ENCODE data around the gene CBX6.

The CBX6 gene

DNA sequence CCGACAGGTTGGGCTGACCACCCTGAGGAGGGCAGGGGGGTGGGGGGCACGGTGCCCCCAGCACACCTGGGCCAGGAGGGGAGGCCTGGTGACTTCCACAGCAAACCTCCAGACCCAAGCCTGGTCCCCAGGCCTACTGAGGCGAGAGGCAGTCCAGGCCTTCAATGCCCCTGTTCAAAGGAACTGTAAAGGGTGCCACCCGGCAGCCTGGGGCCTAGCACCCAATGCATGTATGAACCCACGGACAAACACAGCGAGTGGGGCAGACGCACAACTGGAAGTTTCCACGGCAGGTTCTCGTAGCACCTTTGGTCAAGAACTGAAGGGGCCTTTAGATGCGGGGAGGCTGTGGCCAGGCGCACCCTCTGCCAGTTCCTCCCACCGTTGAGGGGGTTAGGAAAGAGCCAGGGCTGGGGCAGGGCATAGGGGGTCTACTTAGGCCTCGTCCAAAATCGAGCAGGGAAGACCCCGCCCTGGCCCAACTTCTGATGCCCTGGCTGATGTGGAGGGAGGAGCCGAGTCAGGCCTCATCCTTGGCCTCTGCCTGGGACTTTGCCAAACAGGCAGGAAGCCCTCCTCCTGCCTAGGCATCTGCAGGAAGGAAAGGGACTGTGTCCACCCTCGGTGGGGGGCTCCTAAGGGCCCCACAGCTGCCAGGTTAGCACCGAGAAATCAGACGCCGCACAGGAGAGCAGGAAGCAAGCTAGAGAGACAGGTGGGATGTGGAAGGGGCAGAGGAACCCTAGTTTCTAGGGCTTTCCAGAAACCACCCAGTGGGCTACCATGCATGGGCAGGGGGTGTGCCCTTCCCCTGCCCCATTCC is 6.6 kb downstream of the CBX6 start:
- H3K4me2 ChIP-seq (ENCODE audit: low read length): no peak overlapping the region
- no peak overlapping the region for H3K14ac ChIP-seq (ENCODE audit: low read length)
- H3K4me1 ChIP-seq (ENCODE audit: control insufficient read depth in 1 of 2, insufficient read depth in 2 of 2, low read length in 2 of 2): no peaks in the 10 kb centered on the region
- H3K9ac ChIP-seq (ENCODE audit: low read length): no peak overlapping the region
- WGBS (ENCODE audit: extremely low coverage, insufficient coverage, insufficient read length): no CpG with 5 or more reads among the region's 20 CpGs
- no peak overlapping the region for H4K12ac ChIP-seq (ENCODE audit: low read depth, low read length)
- H4K8ac ChIP-seq (ENCODE audit: low read depth, low read length): no peak overlapping the region
- no peak overlapping the region for H3K4ac ChIP-seq (ENCODE audit: low read depth, low read length)
- H3K27me3 ChIP-seq (ENCODE audit: insufficient read depth, low read length): no peaks in the 10 kb centered on the region
- H3K9me3 ChIP-seq (ENCODE audit: insufficient read depth, low read depth, low read length): peaks cover 2% of the 10 kb centered on the region
- H3K36me3 ChIP-seq (ENCODE audit: control insufficient read depth in 1 of 2, insufficient read depth in 2 of 2, low read length in 2 of 2): peaks cover 4 to 11% of the 10 kb centered on the region in 2 experiments
- H3K79me2 ChIP-seq (ENCODE audit: control insufficient read depth, insufficient read depth, low read length, poor library complexity): no peaks in the 10 kb centered on the region
- H2AK5ac ChIP-seq (ENCODE audit: low read length): no peak overlapping the region
- H3K27ac ChIP-seq (ENCODE audit: low read depth, low read length): no peak overlapping the region
- no peak overlapping the region for H2AFZ ChIP-seq (ENCODE audit: insufficient read depth, low read length, poor library complexity)
- DNase-seq: no peak
- H3K23ac ChIP-seq (ENCODE audit: low read length): no peak overlapping the region
- no peak overlapping the region for H4K91ac ChIP-seq (ENCODE audit: low read depth, low read length)
- no peak overlapping the region for H2BK120ac ChIP-seq (ENCODE audit: insufficient read depth, low read length, poor library complexity)
- H2BK12ac ChIP-seq (ENCODE audit: low read length): no peak overlapping the region
- no peaks in the 10 kb centered on the region for H3K79me1 ChIP-seq (ENCODE audit: low read length)
- no peak overlapping the region for H3K18ac ChIP-seq (ENCODE audit: low read length)
- no peak overlapping the region for H2BK5ac ChIP-seq (ENCODE audit: low read depth, low read length, poor library complexity)
- H3K4me3 ChIP-seq (ENCODE audit: low read depth, low read length): no peak overlapping the region

DNA sequence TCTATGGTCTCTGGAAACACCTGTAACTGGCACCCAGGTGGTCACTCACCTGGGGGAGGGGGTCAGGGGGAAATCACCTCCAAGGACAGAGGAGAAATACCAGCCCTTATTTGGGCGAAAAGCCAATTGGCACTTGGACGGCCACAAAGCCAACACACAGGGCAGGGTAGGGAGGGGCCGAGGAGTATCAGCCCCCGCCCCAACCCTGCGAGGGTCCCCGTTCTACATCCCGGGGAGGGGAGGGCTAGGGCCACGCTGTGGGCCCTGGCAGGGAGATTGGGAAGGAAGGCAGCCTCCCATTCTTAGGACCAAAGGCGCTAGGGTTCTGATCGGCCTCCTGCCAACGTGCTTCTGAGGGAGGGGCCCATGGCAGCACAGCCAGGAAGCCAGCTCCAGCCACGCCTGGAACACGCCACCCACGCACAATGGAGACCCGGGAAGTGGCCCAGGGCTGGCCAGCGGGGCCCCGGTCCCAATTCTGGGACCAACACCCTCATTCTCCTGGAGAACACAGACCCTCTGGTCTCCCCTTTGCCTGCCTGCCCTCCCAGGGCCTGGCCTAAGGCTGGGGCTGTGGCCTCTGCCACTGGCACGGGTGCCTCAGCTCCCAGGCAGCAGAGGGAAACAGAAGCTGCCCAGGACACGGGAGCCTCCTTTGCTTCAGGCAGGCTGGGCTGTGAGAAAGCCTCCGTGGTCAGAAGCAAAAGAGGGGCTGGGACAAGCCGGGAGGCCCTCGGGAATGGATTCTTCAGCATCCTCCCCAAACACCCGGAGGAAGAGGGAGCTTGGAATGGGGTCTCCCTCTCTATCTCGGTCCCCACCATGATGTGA is 7.4 kb downstream of the CBX6 start:
- peaks cover 4 to 7% of the 10 kb centered on the region in 2 experiments for H3K36me3 ChIP-seq (ENCODE audit: control insufficient read depth in 1 of 2, insufficient read depth in 2 of 2, low read length in 2 of 2)
- H3K79me1 ChIP-seq (ENCODE audit: low read length): no peaks in the 10 kb centered on the region
- no peak overlapping the region for H4K8ac ChIP-seq (ENCODE audit: low read depth, low read length)
- H2BK120ac ChIP-seq (ENCODE audit: insufficient read depth, low read length, poor library complexity): no peak overlapping the region
- no peaks in the 10 kb centered on the region for H3K4me1 ChIP-seq (ENCODE audit: control insufficient read depth in 1 of 2, insufficient read depth in 2 of 2, low read length in 2 of 2)
- H3K4ac ChIP-seq (ENCODE audit: low read depth, low read length): no peak overlapping the region
- H3K23ac ChIP-seq (ENCODE audit: low read length): no peak overlapping the region
- WGBS (ENCODE audit: extremely low coverage, insufficient coverage, insufficient read length): no CpG with 5 or more reads among the region's 24 CpGs
- no peak overlapping the region for H2AFZ ChIP-seq (ENCODE audit: insufficient read depth, low read length, poor library complexity)
- H3K4me3 ChIP-seq (ENCODE audit: low read depth, low read length): no peak overlapping the region
- H3K27ac ChIP-seq (ENCODE audit: low read depth, low read length): no peak overlapping the region
- no peak overlapping the region for H3K14ac ChIP-seq (ENCODE audit: low read length)
- H3K9ac ChIP-seq (ENCODE audit: low read length): no peak overlapping the region
- H4K91ac ChIP-seq (ENCODE audit: low read depth, low read length): no peak overlapping the region
- H3K79me2 ChIP-seq (ENCODE audit: control insufficient read depth, insufficient read depth, low read length, poor library complexity): no peaks in the 10 kb centered on the region
- no peak overlapping the region for H3K4me2 ChIP-seq (ENCODE audit: low read length)
- H2BK12ac ChIP-seq (ENCODE audit: low read length): no peak overlapping the region
- H2BK5ac ChIP-seq (ENCODE audit: low read depth, low read length, poor library complexity): no peak overlapping the region
- no peak overlapping the region for H3K18ac ChIP-seq (ENCODE audit: low read length)
- H4K12ac ChIP-seq (ENCODE audit: low read depth, low read length): no peak overlapping the region
- DNase-seq: no peak
- H3K27me3 ChIP-seq (ENCODE audit: insufficient read depth, low read length): no peaks in the 10 kb centered on the region
- H2AK5ac ChIP-seq (ENCODE audit: low read length): no peak overlapping the region
- peaks cover 2% of the 10 kb centered on the region for H3K9me3 ChIP-seq (ENCODE audit: insufficient read depth, low read depth, low read length)

DNA sequence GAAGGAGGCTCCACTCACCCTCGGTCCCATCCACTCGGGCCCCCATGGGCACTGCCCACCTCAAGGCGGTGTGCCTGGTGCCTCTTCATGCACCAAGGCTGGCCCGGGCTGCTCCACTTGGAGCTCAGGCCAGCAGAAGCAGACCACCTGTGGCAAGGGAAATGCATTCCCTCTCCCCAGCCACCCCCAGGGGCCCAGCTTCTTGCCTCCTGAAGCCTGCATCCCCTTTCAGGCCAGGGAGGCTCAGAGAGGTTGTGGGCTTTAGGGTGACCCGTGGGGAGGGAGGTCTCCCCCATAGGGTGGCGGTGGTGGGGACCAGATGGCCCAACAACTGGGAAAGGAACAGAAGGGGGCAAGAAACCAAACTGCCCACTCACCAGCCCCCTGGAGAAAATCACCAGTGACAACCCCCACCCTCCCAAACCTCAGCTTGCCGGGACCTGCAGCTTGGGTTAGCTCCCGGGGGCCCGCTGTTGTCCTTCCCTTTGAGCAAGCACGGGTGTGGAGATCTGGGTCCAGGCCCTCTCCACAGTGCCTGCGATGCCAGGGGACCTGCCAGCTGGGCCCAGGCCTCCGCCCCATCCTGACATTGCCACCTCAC is 8.4 kb downstream of the CBX6 start:
- H3K14ac ChIP-seq (ENCODE audit: low read length): no peak overlapping the region
- H3K79me1 ChIP-seq (ENCODE audit: low read length): no peaks in the 10 kb centered on the region
- H3K9ac ChIP-seq (ENCODE audit: low read length): no peak overlapping the region
- WGBS (ENCODE audit: extremely low coverage, insufficient coverage, insufficient read length): no CpG with 5 or more reads among the region's 12 CpGs
- H4K91ac ChIP-seq (ENCODE audit: low read depth, low read length): no peak overlapping the region
- no peaks in the 10 kb centered on the region for H3K4me1 ChIP-seq (ENCODE audit: control insufficient read depth in 1 of 2, insufficient read depth in 2 of 2, low read length in 2 of 2)
- H2AFZ ChIP-seq (ENCODE audit: insufficient read depth, low read length, poor library complexity): no peak overlapping the region
- H3K4me2 ChIP-seq (ENCODE audit: low read length): no peak overlapping the region
- no peak overlapping the region for H2BK120ac ChIP-seq (ENCODE audit: insufficient read depth, low read length, poor library complexity)
- no peak overlapping the region for H3K23ac ChIP-seq (ENCODE audit: low read length)
- no peak overlapping the region for H4K8ac ChIP-seq (ENCODE audit: low read depth, low read length)
- H3K4me3 ChIP-seq (ENCODE audit: low read depth, low read length): no peak overlapping the region
- no peak overlapping the region for H2BK12ac ChIP-seq (ENCODE audit: low read length)
- H3K4ac ChIP-seq (ENCODE audit: low read depth, low read length): no peak overlapping the region
- no peak overlapping the region for H2AK5ac ChIP-seq (ENCODE audit: low read length)
- H3K36me3 ChIP-seq (ENCODE audit: control insufficient read depth in 1 of 2, insufficient read depth in 2 of 2, low read length in 2 of 2): peaks cover 4 to 6% of the 10 kb centered on the region in 2 experiments
- peaks cover 2% of the 10 kb centered on the region for H3K9me3 ChIP-seq (ENCODE audit: insufficient read depth, low read depth, low read length)
- H3K79me2 ChIP-seq (ENCODE audit: control insufficient read depth, insufficient read depth, low read length, poor library complexity): no peaks in the 10 kb centered on the region
- H4K12ac ChIP-seq (ENCODE audit: low read depth, low read length): no peak overlapping the region
- no peaks in the 10 kb centered on the region for H3K27me3 ChIP-seq (ENCODE audit: insufficient read depth, low read length)
- H3K27ac ChIP-seq (ENCODE audit: low read depth, low read length): no peak overlapping the region
- no peak overlapping the region for H2BK5ac ChIP-seq (ENCODE audit: low read depth, low read length, poor library complexity)
- DNase-seq: no peak
- H3K18ac ChIP-seq (ENCODE audit: low read length): no peak overlapping the region

- no peak overlapping the region for H2BK12ac ChIP-seq (ENCODE audit: low read length)
- H4K8ac ChIP-seq (ENCODE audit: low read depth, low read length): no peak overlapping the region
- no peak overlapping the region for H3K4me2 ChIP-seq (ENCODE audit: low read length)
- no peak overlapping the region for H2BK120ac ChIP-seq (ENCODE audit: insufficient read depth, low read length, poor library complexity)
- H2AK5ac ChIP-seq (ENCODE audit: low read length): no peak overlapping the region
- no peak overlapping the region for H3K9ac ChIP-seq (ENCODE audit: low read length)
- H3K4ac ChIP-seq (ENCODE audit: low read depth, low read length): no peak overlapping the region
- H3K27me3 ChIP-seq (ENCODE audit: insufficient read depth, low read length): no peaks in the 10 kb centered on the region
- peaks cover 4 to 6% of the 10 kb centered on the region in 2 experiments for H3K36me3 ChIP-seq (ENCODE audit: control insufficient read depth in 1 of 2, insufficient read depth in 2 of 2, low read length in 2 of 2)
- no peak overlapping the region for H3K14ac ChIP-seq (ENCODE audit: low read length)
- no peak overlapping the region for H4K91ac ChIP-seq (ENCODE audit: low read depth, low read length)
- no peaks in the 10 kb centered on the region for H3K79me1 ChIP-seq (ENCODE audit: low read length)
- peaks cover 2% of the 10 kb centered on the region for H3K9me3 ChIP-seq (ENCODE audit: insufficient read depth, low read depth, low read length)
- H3K23ac ChIP-seq (ENCODE audit: low read length): no peak overlapping the region
- DNase-seq: no peak
- H3K4me1 ChIP-seq (ENCODE audit: control insufficient read depth in 1 of 2, insufficient read depth in 2 of 2, low read length in 2 of 2): no peaks in the 10 kb centered on the region
- no peak overlapping the region for H3K18ac ChIP-seq (ENCODE audit: low read length)
- H3K4me3 ChIP-seq (ENCODE audit: low read depth, low read length): no peak overlapping the region
- no CpG with 5 or more reads among the region's 14 CpGs for WGBS (ENCODE audit: extremely low coverage, insufficient coverage, insufficient read length)
- H3K79me2 ChIP-seq (ENCODE audit: control insufficient read depth, insufficient read depth, low read length, poor library complexity): no peaks in the 10 kb centered on the region
- H2AFZ ChIP-seq (ENCODE audit: insufficient read depth, low read length, poor library complexity): no peak overlapping the region
- no peak overlapping the region for H3K27ac ChIP-seq (ENCODE audit: low read depth, low read length)
- no peak overlapping the region for H2BK5ac ChIP-seq (ENCODE audit: low read depth, low read length, poor library complexity)
- H4K12ac ChIP-seq (ENCODE audit: low read depth, low read length): no peak overlapping the region
Measured at GRCh38 chr22:38862375-38863329, 9.4 kb downstream of the CBX6 start.

All from trophoblast cell (in vitro differentiated cells and primary cell).